ENCODE data around the gene SH3D19. TPM values are rescaled to one million over a fixed set of nuclear protein-coding genes. Genes with fewer than 3 reads are reported as not detected.
A peak's percentile ranks its signal among the peaks of the same experiment; 100 is the strongest.

The SH3D19 gene
- total RNA-seq, 1 experiment from 2014 or later, result 29.7 TPM

DNA sequence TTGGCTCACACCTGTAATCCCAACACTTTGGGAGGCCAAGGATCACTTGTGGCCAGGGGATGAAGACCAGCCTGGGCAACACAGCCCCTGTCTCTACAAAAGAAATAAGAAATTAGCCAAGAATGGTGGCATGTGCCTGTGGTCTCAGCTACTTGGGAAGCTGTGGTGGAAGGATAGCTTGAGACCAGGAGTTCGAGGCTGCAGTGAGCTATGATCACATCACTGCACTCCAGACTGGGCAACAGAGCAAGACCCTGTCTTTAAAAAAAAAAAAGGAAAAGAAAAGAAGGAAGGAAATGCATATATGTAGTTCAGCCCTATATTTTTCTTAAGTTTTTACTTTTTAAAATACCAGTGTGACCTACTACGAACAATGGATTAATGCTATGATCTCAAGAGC, 33.4 kb downstream of the SH3D19 start:
- H3K79me1 ChIP-seq (ENCODE audit: insufficient read depth, low read depth, low read length, poor library complexity, severe bottlenecking), result peaks cover 8% of the 10 kb centered on the region
- H3K18ac ChIP-seq (ENCODE audit: insufficient read length, low read depth, low read length), result no peak overlapping the region
- no peak overlapping the region for H4K8ac ChIP-seq (replicated peaks; ENCODE audit: insufficient read length, low read depth, low read length)
- H2BK5ac ChIP-seq (ENCODE audit: insufficient read length, low read length), result no peak overlapping the region
- H2BK15ac ChIP-seq (ENCODE audit: low read depth, low read length), result no peak overlapping the region
- Mint-ChIP-seq H3K27ac (peak overlapping the region in 1 of 3 experiments; percentile 76; a peak in 3 of 7 replicates), H3K4me1 (peaks cover 15 to 24% of the 10 kb centered on the region in 2 experiments), H3K4me3 (no peak overlapping the region), H3K27me3 (ENCODE audit: low read depth) (no peaks in the 10 kb centered on the region), H3K36me3 (ENCODE audit: insufficient read depth in 1 of 3, low read depth in 3 of 3) (peaks cover 10 to 16% (median 14%) of the 10 kb centered on the region in 3 experiments), H3K9me3 (peaks cover 2% of the 10 kb centered on the region in 2 experiments; a peak in 1 of 5 replicates)
- DNase-seq, result no peak
- no peak overlapping the region for H4K5ac ChIP-seq (ENCODE audit: insufficient read length, low read depth, low read length)
- H3K27ac ChIP-seq (ENCODE audit: insufficient read length, low read depth, low read length), result no peak overlapping the region
- H3K14ac ChIP-seq (ENCODE audit: insufficient read depth, low read length), result no peak overlapping the region
- TF ChIP-seq, protein P1, sequence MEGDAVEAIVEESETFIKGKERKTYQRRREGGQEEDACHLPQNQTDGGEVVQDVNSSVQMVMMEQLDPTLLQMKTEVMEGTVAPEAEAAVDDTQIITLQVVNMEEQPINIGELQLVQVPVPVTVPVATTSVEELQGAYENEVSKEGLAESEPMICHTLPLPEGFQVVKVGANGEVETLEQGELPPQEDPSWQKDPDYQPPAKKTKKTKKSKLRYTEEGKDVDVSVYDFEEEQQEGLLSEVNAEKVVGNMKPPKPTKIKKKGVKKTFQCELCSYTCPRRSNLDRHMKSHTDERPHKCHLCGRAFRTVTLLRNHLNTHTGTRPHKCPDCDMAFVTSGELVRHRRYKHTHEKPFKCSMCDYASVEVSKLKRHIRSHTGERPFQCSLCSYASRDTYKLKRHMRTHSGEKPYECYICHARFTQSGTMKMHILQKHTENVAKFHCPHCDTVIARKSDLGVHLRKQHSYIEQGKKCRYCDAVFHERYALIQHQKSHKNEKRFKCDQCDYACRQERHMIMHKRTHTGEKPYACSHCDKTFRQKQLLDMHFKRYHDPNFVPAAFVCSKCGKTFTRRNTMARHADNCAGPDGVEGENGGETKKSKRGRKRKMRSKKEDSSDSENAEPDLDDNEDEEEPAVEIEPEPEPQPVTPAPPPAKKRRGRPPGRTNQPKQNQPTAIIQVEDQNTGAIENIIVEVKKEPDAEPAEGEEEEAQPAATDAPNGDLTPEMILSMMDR (conservative IDR thresholded peaks at IDR 0.05), result no peak
- no CpG with 5 or more reads among the region's 2 CpGs for WGBS (ENCODE audit: extremely low coverage, insufficient read length, low lambda C conversion rate)
- H3K9ac ChIP-seq (ENCODE audit: extremely low read depth, insufficient read length, low read length), result no peak overlapping the region
- H3K56ac ChIP-seq (ENCODE audit: insufficient read length, low read depth, low read length), result no peak overlapping the region
- no peaks in the 10 kb centered on the region for H4K20me1 ChIP-seq (ENCODE audit: control insufficient read depth, insufficient read depth, insufficient read length)
- H3K4me1 ChIP-seq (ENCODE audit: insufficient read depth, low read length), result peaks cover 8% of the 10 kb centered on the region; the same call in 1 of the 2 replicates
- no peak overlapping the region for H2AK5ac ChIP-seq (ENCODE audit: insufficient read length, low read length)
- H3K27me3 ChIP-seq (ENCODE audit: insufficient read depth, low read length), result no peaks in the 10 kb centered on the region
- H2BK12ac ChIP-seq (ENCODE audit: insufficient read length, low read depth, low read length), result no peak overlapping the region
- H3K79me2 ChIP-seq (ENCODE audit: insufficient read depth, low read length), result peaks cover 12% of the 10 kb centered on the region; the same call in 1 of the 2 replicates
- no peak overlapping the region for H3K4me2 ChIP-seq (ENCODE audit: insufficient read depth, insufficient read length, low read length)
- H3K4ac ChIP-seq (ENCODE audit: low read depth, low read length), result no peak overlapping the region
- no peak overlapping the region for H2BK120ac ChIP-seq (ENCODE audit: low read depth, low read length, poor library complexity, severe bottlenecking)
- no peaks in the 10 kb centered on the region for H3K9me3 ChIP-seq (ENCODE audit: control insufficient read depth, low read depth, low read length)
- H2AFZ ChIP-seq (ENCODE audit: low read length), result no peak overlapping the region
- H3K23me2 ChIP-seq (ENCODE audit: insufficient read length, low read depth, low read length, poor library complexity, severe bottlenecking), result no peaks in the 10 kb centered on the region
- H3T11ph ChIP-seq (ENCODE audit: low read length), result no peak overlapping the region
- no peak overlapping the region for H2BK20ac ChIP-seq (ENCODE audit: low read depth, low read length, poor library complexity, severe bottlenecking)
- H4K91ac ChIP-seq (ENCODE audit: insufficient read length, low read depth, low read length), result no peak overlapping the region
- H3K23ac ChIP-seq (ENCODE audit: insufficient read length, low read depth, low read length), result no peak overlapping the region

Data from H9 (cell line).